ENCODE data around the gene RNF169. TPM values are rescaled to one million over a fixed set of nuclear protein-coding genes. Genes with fewer than 3 reads are reported as not detected.

The RNF169 gene
- total RNA-seq, 2 donors from 2014 or later, result 12.4 to 13.2 TPM

DNA sequence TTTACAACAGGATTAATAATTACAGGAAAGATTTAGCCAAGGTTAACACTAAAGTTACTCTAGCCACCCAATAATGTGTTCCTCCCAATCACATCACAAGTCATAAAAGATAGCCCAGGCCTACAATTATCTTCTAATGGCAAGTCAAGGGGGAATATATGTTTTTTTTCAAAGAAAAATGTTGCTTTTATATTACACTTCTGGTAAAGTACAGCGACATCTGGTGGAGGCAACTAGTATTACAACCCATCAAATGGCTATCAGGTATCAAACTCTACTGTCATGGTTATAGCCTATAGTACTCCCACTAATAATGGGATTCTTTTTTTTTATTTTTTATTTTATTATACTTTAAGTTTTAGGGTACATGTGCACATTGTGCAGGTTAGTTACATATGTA lies 128.5 kb downstream of the RNF169 start:
- no peaks in the 10 kb centered on the region for H3K4me1 ChIP-seq
- no peak overlapping the region for H3K27ac ChIP-seq
- intact Hi-C loops (cut with DNase I), result no loop called here
- TF ChIP-seq, protein P1, sequence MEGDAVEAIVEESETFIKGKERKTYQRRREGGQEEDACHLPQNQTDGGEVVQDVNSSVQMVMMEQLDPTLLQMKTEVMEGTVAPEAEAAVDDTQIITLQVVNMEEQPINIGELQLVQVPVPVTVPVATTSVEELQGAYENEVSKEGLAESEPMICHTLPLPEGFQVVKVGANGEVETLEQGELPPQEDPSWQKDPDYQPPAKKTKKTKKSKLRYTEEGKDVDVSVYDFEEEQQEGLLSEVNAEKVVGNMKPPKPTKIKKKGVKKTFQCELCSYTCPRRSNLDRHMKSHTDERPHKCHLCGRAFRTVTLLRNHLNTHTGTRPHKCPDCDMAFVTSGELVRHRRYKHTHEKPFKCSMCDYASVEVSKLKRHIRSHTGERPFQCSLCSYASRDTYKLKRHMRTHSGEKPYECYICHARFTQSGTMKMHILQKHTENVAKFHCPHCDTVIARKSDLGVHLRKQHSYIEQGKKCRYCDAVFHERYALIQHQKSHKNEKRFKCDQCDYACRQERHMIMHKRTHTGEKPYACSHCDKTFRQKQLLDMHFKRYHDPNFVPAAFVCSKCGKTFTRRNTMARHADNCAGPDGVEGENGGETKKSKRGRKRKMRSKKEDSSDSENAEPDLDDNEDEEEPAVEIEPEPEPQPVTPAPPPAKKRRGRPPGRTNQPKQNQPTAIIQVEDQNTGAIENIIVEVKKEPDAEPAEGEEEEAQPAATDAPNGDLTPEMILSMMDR (IDR thresholded peaks at IDR 0.05), result no peak
- no peak overlapping the region for H3K9ac ChIP-seq (ENCODE audit: low read depth in 2 of 2, low read length in 2 of 2)
- H3K36me3 ChIP-seq, result no peaks in the 10 kb centered on the region
- H3K9me3 ChIP-seq, result no peaks in the 10 kb centered on the region
- no peak for DNase-seq
- H3K27me3 ChIP-seq, result no peaks in the 10 kb centered on the region
- no peak overlapping the region for H3K4me3 ChIP-seq

Small RNA genes within 50 kb of the gene (microRNA-seq; reads per million reads assigned to microRNA genes)
- not detected for gene MIR4696

Other genes starting within 250 kb of the RNF169 start
- 10 to 100 TPM; 20.0 to 33.9 TPM for gene POLD3, start 156.3 kb upstream of the RNF169 start, total RNA-seq
- 10 to 100 TPM in 1 of 2 donors, under 1 TPM in 1; 0.42 to 26.5 TPM for gene CHRDL2, start 17.4 kb upstream of the RNF169 start, total RNA-seq
- 1 to 10 TPM; 5.1 to 6.6 TPM for gene XRRA1, start 200.2 kb downstream of the RNF169 start, total RNA-seq
- 100 to 1,000 TPM; 147 to 180 TPM for gene SPCS2, start 200.4 kb downstream of the RNF169 start, total RNA-seq
- 1 to 10 TPM; 3.3 to 8.1 TPM for gene NEU3, start 240.1 kb downstream of the RNF169 start, total RNA-seq